ENCODE data around the gene PHKG2. TPM values are rescaled to one million over a fixed set of nuclear protein-coding genes. Genes with fewer than 3 reads are reported as not detected.

The PHKG2 gene
- total RNA-seq, 2 experiments from 2014 or later = 27.8 to 30.3 TPM

DNA sequence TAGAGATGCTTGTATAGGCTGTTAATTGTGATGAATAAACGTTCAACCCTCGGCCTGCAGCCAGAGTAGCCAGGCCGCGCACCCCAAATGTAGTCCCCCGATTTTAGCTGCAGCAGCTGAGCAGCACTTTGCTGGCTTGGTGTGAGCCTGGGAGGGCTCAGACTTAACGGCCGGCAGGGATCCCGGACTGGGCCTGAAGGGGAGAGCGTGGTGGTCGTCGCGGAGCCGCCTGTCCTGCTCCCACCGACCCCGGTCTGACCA is 26.8 kb downstream of the PHKG2 start:
- Mint-ChIP-seq H3K27ac (peak overlapping the region; percentile 93), H3K36me3 (ENCODE audit: low read depth) (peaks cover 33% of the 10 kb centered on the region), H3K27me3 (no peaks in the 10 kb centered on the region), H3K4me1 (ENCODE audit: low read depth) (peaks cover 22% of the 10 kb centered on the region), H3K4me3 (peak overlapping the region; percentile 80), H3K9me3 (no peaks in the 10 kb centered on the region)
- POLR2A ChIA-PET = interaction anchor here (0.5 to 3.2 kb wide), 14 partner anchors 9 to 842 kb away, joined by 3 to 23 read pairs (median 4); partner anchors contain the start of genes CFAP119, PHKG2, RNF40 and ZNF629
- TF ChIP-seq, protein P1, sequence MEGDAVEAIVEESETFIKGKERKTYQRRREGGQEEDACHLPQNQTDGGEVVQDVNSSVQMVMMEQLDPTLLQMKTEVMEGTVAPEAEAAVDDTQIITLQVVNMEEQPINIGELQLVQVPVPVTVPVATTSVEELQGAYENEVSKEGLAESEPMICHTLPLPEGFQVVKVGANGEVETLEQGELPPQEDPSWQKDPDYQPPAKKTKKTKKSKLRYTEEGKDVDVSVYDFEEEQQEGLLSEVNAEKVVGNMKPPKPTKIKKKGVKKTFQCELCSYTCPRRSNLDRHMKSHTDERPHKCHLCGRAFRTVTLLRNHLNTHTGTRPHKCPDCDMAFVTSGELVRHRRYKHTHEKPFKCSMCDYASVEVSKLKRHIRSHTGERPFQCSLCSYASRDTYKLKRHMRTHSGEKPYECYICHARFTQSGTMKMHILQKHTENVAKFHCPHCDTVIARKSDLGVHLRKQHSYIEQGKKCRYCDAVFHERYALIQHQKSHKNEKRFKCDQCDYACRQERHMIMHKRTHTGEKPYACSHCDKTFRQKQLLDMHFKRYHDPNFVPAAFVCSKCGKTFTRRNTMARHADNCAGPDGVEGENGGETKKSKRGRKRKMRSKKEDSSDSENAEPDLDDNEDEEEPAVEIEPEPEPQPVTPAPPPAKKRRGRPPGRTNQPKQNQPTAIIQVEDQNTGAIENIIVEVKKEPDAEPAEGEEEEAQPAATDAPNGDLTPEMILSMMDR (IDR thresholded peaks at IDR 0.05) = no peak
- ATAC-seq (no peak), DNase-seq (no peak)
- CTCF ChIA-PET = interaction anchor here (0.6 to 1.4 kb wide), 3 partner anchors 40 to 959 kb away, joined by 3 to 5 read pairs (median 3); partner anchors contain the start of gene PAGR1
- intact Hi-C loops (cut with micrococcal nuclease) = no loop called here

DNA sequence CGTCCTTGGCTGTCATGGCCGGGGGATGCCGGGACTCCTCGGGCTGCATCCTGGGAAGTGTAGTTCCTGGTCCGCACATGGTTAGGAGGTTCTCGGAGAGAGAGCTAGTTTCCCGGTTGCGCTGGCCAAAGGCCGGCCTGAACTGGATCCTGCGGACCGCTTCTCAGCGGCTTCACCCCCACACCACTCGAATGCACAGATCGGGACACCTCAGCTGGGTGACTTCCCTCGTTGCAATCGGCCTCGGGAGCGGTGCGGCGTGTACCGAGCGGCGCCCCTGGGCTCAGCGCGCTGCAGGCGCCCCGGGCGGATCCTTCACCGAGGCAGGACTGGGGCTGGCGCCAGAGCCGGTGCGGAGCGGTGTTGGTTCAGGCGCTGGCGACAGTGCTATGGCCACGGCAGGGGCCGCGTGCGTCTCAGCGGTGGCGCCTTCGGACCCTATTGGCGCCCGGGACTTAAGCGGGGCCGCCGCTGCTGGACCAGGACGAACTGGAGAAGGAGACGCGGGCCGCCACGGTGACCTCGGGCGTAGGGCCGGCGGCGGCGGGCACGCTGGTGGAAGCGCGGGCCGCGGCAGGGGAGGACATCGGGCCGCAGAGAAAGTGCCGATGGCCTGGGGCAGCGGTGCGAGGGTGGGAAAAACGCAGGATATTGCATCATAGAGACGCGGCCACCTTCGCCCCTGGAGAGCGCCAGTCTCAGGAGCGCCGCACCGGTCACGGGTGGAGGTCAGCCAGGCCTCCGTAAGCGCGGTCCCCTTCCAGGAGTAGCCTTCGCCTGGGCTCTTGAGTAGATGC is 27.4 kb downstream of the PHKG2 start:
- TF ChIP-seq, protein P1 (IDR thresholded peaks at IDR 0.05) = no peak
- no peaks in the 10 kb centered on the region for H3K27me3 Mint-ChIP-seq

DNA sequence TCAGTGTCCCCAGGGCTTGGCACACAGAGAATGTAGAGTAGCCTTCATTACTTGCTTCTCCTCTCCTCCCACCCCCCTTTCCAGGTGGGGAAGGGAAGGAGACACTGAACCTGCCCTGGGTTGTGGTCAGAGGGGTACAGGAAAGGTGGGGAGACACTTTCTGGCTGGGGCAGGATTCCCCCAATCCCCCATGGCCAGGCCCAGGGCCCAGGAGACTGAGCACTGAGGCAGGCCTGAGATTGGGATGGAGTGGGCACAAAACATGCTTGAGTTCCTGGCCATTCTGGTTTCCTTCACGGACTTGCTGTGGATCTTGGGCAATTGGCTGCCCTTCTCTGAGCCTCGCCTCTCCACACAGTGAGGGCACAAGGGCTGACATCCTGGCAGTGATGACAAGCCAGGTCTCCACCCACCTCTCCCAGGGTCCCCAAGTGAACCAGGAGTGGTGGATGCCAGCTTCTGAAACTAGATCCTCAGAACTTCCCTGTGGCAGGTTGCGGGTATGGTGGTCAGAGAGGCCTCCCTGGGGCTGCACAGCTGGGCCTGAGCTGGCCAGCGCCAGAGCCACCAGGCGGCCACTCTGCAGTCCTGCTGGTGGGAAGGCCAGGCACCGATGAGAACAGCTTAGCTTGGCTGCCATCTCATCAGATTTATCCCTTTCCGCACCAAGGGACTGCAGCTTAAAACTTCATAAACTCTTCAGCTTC is 29.5 kb downstream of the PHKG2 start:
- ATAC-seq (no peak), DNase-seq (no peak)
- Mint-ChIP-seq H3K9me3 (no peaks in the 10 kb centered on the region), H3K4me3 (peak overlapping the region; percentile 80), H3K36me3 (ENCODE audit: low read depth) (peaks cover 27% of the 10 kb centered on the region), H3K27ac (no peak overlapping the region), H3K27me3 (no peaks in the 10 kb centered on the region), H3K4me1 (ENCODE audit: low read depth) (peaks cover 20% of the 10 kb centered on the region)
- CTCF ChIA-PET = interaction anchor here (1.0 to 2.8 kb wide), 6 partner anchors 9 to 164 kb away, joined by 3 to 8 read pairs (median 6); no protein-coding TSS in a partner anchor
- POLR2A ChIA-PET = interaction anchor here (0.6 to 2.1 kb wide), 10 partner anchors 7 to 124 kb away, joined by 3 to 7 read pairs (median 4); partner anchors contain the start of gene ZNF629
- TF ChIP-seq, protein P1 (IDR thresholded peaks at IDR 0.05) = no peak
- intact Hi-C loops (cut with micrococcal nuclease) = no loop called here

More for the DNA sequence above, 27.4 kb downstream of the PHKG2 start:
- DNase-seq (peak; percentile 80), ATAC-seq (peak; percentile 84)
- H3K4me3 Mint-ChIP-seq = peak overlapping the region; percentile 80
- ChIA-PET CTCF (interaction anchor here (0.6 to 1.4 kb wide), 3 partner anchors 39 to 960 kb away, joined by 3 to 5 read pairs (median 3); partner anchors contain the start of gene PAGR1), POLR2A (interaction anchor here (0.5 to 3.2 kb wide), 13 partner anchors 9 to 842 kb away, joined by 3 to 23 read pairs (median 4); partner anchors contain the start of genes CFAP119, PHKG2, RNF40 and ZNF629)
- intact Hi-C loops (cut with micrococcal nuclease) = no loop called here
- H3K4me1 Mint-ChIP-seq (ENCODE audit: low read depth) = peaks cover 22% of the 10 kb centered on the region
- no peaks in the 10 kb centered on the region for H3K9me3 Mint-ChIP-seq
- H3K27ac Mint-ChIP-seq = peak overlapping the region; percentile 93
- H3K36me3 Mint-ChIP-seq (ENCODE audit: low read depth) = peaks cover 31% of the 10 kb centered on the region

DNA sequence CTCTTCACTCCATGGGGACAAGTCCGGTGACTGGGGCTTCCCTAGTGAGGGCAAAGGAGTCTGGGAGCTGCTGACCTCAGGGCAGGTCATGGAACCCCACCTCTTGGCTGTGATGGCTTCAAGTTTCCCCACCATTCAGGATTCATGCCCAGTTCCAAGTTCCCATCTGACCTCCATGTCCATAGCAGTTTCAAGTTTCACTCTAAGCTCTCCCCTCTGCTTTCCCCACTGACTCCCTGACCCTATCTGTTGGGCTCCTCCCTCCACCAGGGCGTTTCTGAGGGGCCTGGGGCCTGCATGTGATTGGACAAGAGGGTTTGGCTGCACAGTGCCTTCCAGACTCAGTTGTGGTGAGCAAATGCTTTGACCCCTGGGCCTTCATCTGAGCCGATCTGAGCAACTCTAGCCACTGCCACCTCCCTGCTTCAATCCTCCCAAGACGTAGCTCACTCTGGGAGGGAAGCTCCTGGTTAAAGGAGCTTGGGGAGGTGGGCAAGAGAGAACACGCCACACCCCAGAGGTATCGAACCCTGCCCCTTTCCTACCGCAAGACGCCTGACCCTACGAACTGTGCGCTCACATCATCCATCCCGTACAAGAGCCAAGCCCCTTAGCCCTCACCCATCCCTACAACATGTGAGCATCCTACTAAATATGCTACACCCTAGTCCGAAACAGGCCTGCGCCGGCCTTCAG is 30.5 kb downstream of the PHKG2 start:
- intact Hi-C loops (cut with micrococcal nuclease) = no loop called here
- Mint-ChIP-seq H3K9me3 (no peaks in the 10 kb centered on the region), H3K27ac (no peak overlapping the region), H3K4me1 (ENCODE audit: low read depth) (peaks cover 19% of the 10 kb centered on the region), H3K36me3 (ENCODE audit: low read depth) (peaks cover 24% of the 10 kb centered on the region), H3K4me3 (no peak overlapping the region), H3K27me3 (no peaks in the 10 kb centered on the region)
- POLR2A ChIA-PET = interaction anchor here (0.7 to 2.1 kb wide), 5 partner anchors 11 to 471 kb away, joined by 3 to 7 read pairs (median 4); no protein-coding TSS in a partner anchor
- CTCF ChIA-PET = interaction anchor here (2.2 to 2.8 kb wide), 3 partner anchors 35 to 164 kb away, joined by 7 to 8 read pairs (median 8); no protein-coding TSS in a partner anchor
- DNase-seq (no peak), ATAC-seq (no peak)
- TF ChIP-seq, protein P1 (IDR thresholded peaks at IDR 0.05) = no peak
